HepG2 (cell line): ENCODE data around the gene EPB41.

ENCODE experiments used
- BCL3 ChIP-seq: sonication (generic); formaldehyde crosslinking; IDR thresholded peaks from 2 replicates; pipeline ENCODE4 v1.5.1; 2020; ENCODE audit warnings: mild to moderate bottlenecking, missing genetic modification reagents, moderate library complexity
- MAF1 ChIP-seq: sonication (generic); formaldehyde crosslinking; IDR thresholded peaks from 2 replicates; pipeline ENCODE4 v1.5.0; 2020; ENCODE audit warnings: missing genetic modification reagents, borderline replicate concordance
- STAG1 ChIP-seq: sonication (generic); formaldehyde crosslinking; IDR thresholded peaks from 2 replicates; pipeline ENCODE4 v1.4.0; 2020; ENCODE audit warnings: missing genetic modification reagents
- U2AF1 ChIP-seq: fragments of 200-400 bp; formaldehyde crosslinking; optimal IDR thresholded peaks from 2 replicates; pipeline ENCODE3; 2017; ENCODE audit warnings: mild to moderate bottlenecking, low read depth, low read length
- TF ChIP-seq, protein P1 (sequence below): sonication (generic); formaldehyde crosslinking; IDR thresholded peaks from 2 replicates; pipeline ENCODE4 v1.5.0; 2020; ENCODE audit warnings: mild to moderate bottlenecking, missing genetic modification reagents, moderate library complexity
- TF ChIP-seq, protein P2 (sequence below): sonication (generic); formaldehyde crosslinking; IDR thresholded peaks from 2 replicates; pipeline ENCODE4 v1.8.1; 2022; ENCODE audit warnings: mild to moderate bottlenecking, missing genetic modification reagents
- TF ChIP-seq, protein P3 (sequence below): sonication (generic); formaldehyde crosslinking; IDR thresholded peaks from 2 replicates; pipeline ENCODE4 v1.8.0; 2022; ENCODE audit warnings: missing genetic modification reagents, mild to moderate bottlenecking, moderate library complexity, borderline replicate concordance

GRCh38 chr1:28976248-28976647 is 61.9 kb downstream of the EPB41 start:
- TF ChIP-seq U2AF1 (no peak), BCL3 (CRISPR knock-in tag) (no peak), STAG1 (CRISPR knock-in tag) (no peak), MAF1 (CRISPR knock-in tag) (no peak)
- TF ChIP-seq, protein P1, sequence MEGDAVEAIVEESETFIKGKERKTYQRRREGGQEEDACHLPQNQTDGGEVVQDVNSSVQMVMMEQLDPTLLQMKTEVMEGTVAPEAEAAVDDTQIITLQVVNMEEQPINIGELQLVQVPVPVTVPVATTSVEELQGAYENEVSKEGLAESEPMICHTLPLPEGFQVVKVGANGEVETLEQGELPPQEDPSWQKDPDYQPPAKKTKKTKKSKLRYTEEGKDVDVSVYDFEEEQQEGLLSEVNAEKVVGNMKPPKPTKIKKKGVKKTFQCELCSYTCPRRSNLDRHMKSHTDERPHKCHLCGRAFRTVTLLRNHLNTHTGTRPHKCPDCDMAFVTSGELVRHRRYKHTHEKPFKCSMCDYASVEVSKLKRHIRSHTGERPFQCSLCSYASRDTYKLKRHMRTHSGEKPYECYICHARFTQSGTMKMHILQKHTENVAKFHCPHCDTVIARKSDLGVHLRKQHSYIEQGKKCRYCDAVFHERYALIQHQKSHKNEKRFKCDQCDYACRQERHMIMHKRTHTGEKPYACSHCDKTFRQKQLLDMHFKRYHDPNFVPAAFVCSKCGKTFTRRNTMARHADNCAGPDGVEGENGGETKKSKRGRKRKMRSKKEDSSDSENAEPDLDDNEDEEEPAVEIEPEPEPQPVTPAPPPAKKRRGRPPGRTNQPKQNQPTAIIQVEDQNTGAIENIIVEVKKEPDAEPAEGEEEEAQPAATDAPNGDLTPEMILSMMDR (CRISPR knock-in tag) = no peak
- TF ChIP-seq, protein P2, sequence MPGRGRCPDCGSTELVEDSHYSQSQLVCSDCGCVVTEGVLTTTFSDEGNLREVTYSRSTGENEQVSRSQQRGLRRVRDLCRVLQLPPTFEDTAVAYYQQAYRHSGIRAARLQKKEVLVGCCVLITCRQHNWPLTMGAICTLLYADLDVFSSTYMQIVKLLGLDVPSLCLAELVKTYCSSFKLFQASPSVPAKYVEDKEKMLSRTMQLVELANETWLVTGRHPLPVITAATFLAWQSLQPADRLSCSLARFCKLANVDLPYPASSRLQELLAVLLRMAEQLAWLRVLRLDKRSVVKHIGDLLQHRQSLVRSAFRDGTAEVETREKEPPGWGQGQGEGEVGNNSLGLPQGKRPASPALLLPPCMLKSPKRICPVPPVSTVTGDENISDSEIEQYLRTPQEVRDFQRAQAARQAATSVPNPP (CRISPR knock-in tag) = no peak
- TF ChIP-seq, protein P3, sequence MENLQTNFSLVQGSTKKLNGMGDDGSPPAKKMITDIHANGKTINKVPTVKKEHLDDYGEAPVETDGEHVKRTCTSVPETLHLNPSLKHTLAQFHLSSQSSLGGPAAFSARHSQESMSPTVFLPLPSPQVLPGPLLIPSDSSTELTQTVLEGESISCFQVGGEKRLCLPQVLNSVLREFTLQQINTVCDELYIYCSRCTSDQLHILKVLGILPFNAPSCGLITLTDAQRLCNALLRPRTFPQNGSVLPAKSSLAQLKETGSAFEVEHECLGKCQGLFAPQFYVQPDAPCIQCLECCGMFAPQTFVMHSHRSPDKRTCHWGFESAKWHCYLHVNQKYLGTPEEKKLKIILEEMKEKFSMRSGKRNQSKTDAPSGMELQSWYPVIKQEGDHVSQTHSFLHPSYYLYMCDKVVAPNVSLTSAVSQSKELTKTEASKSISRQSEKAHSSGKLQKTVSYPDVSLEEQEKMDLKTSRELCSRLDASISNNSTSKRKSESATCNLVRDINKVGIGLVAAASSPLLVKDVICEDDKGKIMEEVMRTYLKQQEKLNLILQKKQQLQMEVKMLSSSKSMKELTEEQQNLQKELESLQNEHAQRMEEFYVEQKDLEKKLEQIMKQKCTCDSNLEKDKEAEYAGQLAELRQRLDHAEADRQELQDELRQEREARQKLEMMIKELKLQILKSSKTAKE (CRISPR knock-in tag) = no peak
